SHP77 (cell line): ENCODE data around the gene TUBB.
A peak's percentile ranks its signal among the peaks of the same experiment; 100 is the strongest.

ENCODE experiments used
- DNase-seq, 2 experiments: peaks; one replicate each; lab custom pipeline; 2025; lab: John Stamatoyannopoulos, UW

The TUBB gene

GRCh38 chr6:30687659-30688431 lies 32.3 kb upstream of the TUBB start:
- DNase-seq = no peak

GRCh38 chr6:30688569-30688968 lies 31.6 kb upstream of the TUBB start:
- DNase-seq = no peak

GRCh38 chr6:30689022-30689865 lies 30.9 kb upstream of the TUBB start:
- no peak for DNase-seq

- DNase-seq = no peak
Observed at GRCh38 chr6:30689985-30690384, 30.2 kb upstream of the TUBB start.

- DNase-seq = peak; percentile 75 to 85
Observed at GRCh38 chr6:30690403-30691207, 29.5 kb upstream of the TUBB start, which contains the start of gene NRM. Gene NRM (minus strand): TSS chr6:30690984. CDS start chr6:30690974, 10 bp downstream.

- DNase-seq = no peak
Observed at GRCh38 chr6:30691208-30691847, 28.8 kb upstream of the TUBB start.

- DNase-seq = no peak
Observed at GRCh38 chr6:30696432-30696831, 23.7 kb upstream of the TUBB start.

- no peak for DNase-seq
Observed at GRCh38 chr6:30700340-30700739, 19.8 kb upstream of the TUBB start.

GRCh38 chr6:30703011-30703410 lies 17.1 kb upstream of the TUBB start:
- DNase-seq = no peak

GRCh38 chr6:30703821-30704220 lies 16.3 kb upstream of the TUBB start:
- DNase-seq = no peak

- DNase-seq = no peak
Observed at GRCh38 chr6:30705620-30706019, 14.5 kb upstream of the TUBB start.

GRCh38 chr6:30707281-30707850 lies 12.8 kb upstream of the TUBB start:
- peak; percentile 74 to 85 for DNase-seq

GRCh38 chr6:30709101-30709868 lies 10.9 kb upstream of the TUBB start:
- DNase-seq = no peak

GRCh38 chr6:30711758-30712380 lies 8.3 kb upstream of the TUBB start:
- no peak for DNase-seq

- DNase-seq = no peak
Observed at GRCh38 chr6:30712441-30712945, 7.7 kb upstream of the TUBB start.

- DNase-seq = no peak
Observed at GRCh38 chr6:30714263-30714662, 5.9 kb upstream of the TUBB start.

GRCh38 chr6:30716879-30717128 lies 3.3 kb upstream of the TUBB start:
- no peak for DNase-seq

- DNase-seq = peak; percentile 99 to 100
Observed at GRCh38 chr6:30717129-30717844, 2.9 kb upstream of the TUBB start, which contains the start of gene MDC1. Gene MDC1 (minus strand): TSS chr6:30717281. CDS start chr6:30715175, 2,106 bp downstream.
